Left lung (tissue), 10 donors: ENCODE measurements around the gene KLHL1. TPM values are rescaled to one million over a fixed set of nuclear protein-coding genes. Genes with fewer than 3 reads are reported as not detected.

ENCODE experiments used
- ATAC-seq: fragments of 200-7000 bp; cut with Tn5 transposase; one replicate; pipeline ENCODE4 v1.9.1; 2020; ENCODE audit warnings: moderate library complexity
- DNase-seq, 4 donors: peaks; one replicate each; pipeline ENCODE4 v3.0.0-alpha.2; 2013 to 2020
- H3K27ac ChIP-seq, 2 donors: fragments of 200-600 bp; sonication (generic) in 1 of 2; one replicate each; pipeline versions ENCODE4 v1.5.0 to v1.8.0; 2020 to 2021
- H3K27me3 ChIP-seq, 2 donors: fragments of 200-600 bp; sonication (generic) in 1 of 2; one replicate each; pipeline versions ENCODE4 v1.5.0 to v1.8.0; 2020 to 2021
- H3K36me3 ChIP-seq, 2 donors: fragments of 200-600 bp; sonication (generic) in 1 of 2; one replicate each; pipeline versions ENCODE4 v1.5.0 to v1.8.0; 2020 to 2021
- H3K4me1 ChIP-seq, 2 donors: fragments of 200-600 bp; one replicate each; pipeline ENCODE4 v1.8.0; 2021
- H3K4me3 ChIP-seq, 2 donors: fragments of 200-600 bp; sonication (generic) in 1 of 2; one replicate each; pipeline versions ENCODE4 v1.5.0 to v1.8.0; 2020 to 2021; ENCODE audit warnings: mild to moderate bottlenecking in 1 of 2
- H3K9me3 ChIP-seq, 2 donors: fragments of 200-600 bp; sonication (generic) in 1 of 2; one replicate each; pipeline versions ENCODE4 v1.5.0 to v1.8.0; 2020 to 2021
- intact Hi-C, 2 donors: fragments of 100-400 bp; cut with DNase I; formaldehyde crosslinking; loops; one replicate each; pipeline versions ENCODE4 v1.11.2 to v1.14.2; 2022
- polyA plus RNA-seq, 6 donors: library from polyadenylated mRNA; unstranded; fragments of 120-200 nt; gene quantifications; one replicate each; pipeline ENCODE4 v1.2.1, GENCODE V29; 2013; ENCODE audit not compliant: insufficient read length in 6 of 6
- total RNA-seq, 2 donors: library from RNA; stranded (reverse); fragmentation: NEBNext Ultra II Directional; extraction: Animal tissue kit (Norgen Biotek cat#: 25700); gene quantifications; one replicate each; pipeline ENCODE4 v1.2.1, GENCODE V29; 2021
- TF ChIP-seq, protein P1 (sequence below), 2 donors: fragments of 200-600 bp; sonication (generic) in 1 of 2; IDR thresholded peaks; one replicate each; pipeline versions ENCODE4 v1.5.0 to v1.8.0; 2021; ENCODE audit warnings: antibody characterized with exemption in 2 of 2
- donor health status: DM: no; HTN: yes; CAD: no.
- donor health status: DM: no; HTN: no; CAD: no.

KLHL1 gene
- total and polyA plus RNA-seq, 8 donors = 0.06 TPM; not detected in 4

DNA sequence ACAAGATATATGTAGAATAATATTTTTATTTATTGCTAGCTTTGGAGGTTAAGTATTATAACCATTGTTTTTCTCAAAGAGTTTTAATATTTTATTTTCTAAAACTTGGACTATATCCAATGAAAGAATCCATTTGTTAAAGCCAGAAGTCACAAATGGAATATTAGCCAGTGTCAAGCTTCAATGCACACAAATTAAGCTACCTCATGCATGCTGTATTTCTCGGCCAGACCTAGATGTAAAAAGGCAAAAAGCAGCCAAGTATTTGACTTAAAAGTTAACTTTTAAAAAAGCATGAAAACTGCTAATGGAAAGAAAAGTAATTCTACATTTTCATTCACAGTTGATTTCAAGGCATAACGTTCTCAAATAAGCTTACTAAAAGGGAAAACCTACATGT, 160.7 kb downstream of the KLHL1 start:
- Histone ChIP-seq H3K27ac (no peak overlapping the region), H3K4me1 (no peaks in the 10 kb centered on the region), H3K4me3 (no peak overlapping the region), H3K27me3 (no peaks in the 10 kb centered on the region), H3K9me3 (no peaks in the 10 kb centered on the region), H3K36me3 (no peaks in the 10 kb centered on the region)
- DNase-seq (no peak), ATAC-seq (no peak)
- TF ChIP-seq, protein P1, sequence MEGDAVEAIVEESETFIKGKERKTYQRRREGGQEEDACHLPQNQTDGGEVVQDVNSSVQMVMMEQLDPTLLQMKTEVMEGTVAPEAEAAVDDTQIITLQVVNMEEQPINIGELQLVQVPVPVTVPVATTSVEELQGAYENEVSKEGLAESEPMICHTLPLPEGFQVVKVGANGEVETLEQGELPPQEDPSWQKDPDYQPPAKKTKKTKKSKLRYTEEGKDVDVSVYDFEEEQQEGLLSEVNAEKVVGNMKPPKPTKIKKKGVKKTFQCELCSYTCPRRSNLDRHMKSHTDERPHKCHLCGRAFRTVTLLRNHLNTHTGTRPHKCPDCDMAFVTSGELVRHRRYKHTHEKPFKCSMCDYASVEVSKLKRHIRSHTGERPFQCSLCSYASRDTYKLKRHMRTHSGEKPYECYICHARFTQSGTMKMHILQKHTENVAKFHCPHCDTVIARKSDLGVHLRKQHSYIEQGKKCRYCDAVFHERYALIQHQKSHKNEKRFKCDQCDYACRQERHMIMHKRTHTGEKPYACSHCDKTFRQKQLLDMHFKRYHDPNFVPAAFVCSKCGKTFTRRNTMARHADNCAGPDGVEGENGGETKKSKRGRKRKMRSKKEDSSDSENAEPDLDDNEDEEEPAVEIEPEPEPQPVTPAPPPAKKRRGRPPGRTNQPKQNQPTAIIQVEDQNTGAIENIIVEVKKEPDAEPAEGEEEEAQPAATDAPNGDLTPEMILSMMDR (IDR thresholded peaks at IDR 0.05) = no peak
- intact Hi-C loops = no loop called here

DNA sequence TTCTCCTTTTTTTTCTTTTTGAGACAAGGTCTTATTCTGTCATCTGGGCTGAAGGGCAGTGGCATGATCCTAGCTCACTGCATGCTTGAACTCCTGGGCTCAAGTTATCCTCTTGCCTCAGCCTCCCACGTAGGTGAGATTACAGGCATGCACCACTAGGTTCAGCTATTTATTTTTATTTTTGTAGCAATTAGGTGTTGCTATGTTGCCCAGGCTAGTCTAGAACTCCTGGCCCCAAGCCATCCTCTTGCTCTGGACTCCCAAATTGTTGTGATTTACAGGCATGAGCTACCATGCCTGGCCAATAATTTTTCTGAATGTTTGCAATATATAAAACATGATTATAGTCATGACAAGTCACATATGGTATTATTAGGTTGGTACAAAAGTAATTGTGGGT, 161.7 kb downstream of the KLHL1 start:
- H3K9me3 ChIP-seq = no peaks in the 10 kb centered on the region
- H3K4me3 ChIP-seq = no peak overlapping the region
- ATAC-seq = no peak
- H3K36me3 ChIP-seq = no peaks in the 10 kb centered on the region
- DNase-seq = no peak
- H3K27ac ChIP-seq = no peak overlapping the region
- intact Hi-C loops = no loop called here
- H3K27me3 ChIP-seq = no peaks in the 10 kb centered on the region
- TF ChIP-seq, protein P1 (IDR thresholded peaks at IDR 0.05) = no peak
- H3K4me1 ChIP-seq = no peaks in the 10 kb centered on the region

DNA sequence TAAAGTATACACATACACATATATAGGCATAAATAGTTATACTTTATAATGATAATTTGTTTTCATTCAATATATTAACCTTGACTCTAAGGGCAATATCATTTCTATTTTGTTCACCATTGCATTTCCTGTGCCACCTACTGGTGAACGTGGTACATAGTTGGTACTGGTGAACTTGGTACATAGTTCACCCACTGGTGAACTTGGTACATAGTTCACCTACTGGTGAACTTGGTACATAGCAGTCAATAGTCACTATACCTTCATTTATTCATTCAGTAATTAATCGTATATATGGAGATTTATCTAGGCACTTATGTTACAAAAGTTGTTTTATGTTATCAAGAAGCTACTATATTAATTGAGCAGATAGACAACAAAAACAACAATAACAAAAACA, 173.2 kb downstream of the KLHL1 start:
- H3K27ac ChIP-seq = no peak overlapping the region
- no peaks in the 10 kb centered on the region for H3K27me3 ChIP-seq
- no peaks in the 10 kb centered on the region for H3K36me3 ChIP-seq
- H3K4me3 ChIP-seq = no peak overlapping the region
- no peaks in the 10 kb centered on the region for H3K4me1 ChIP-seq
- ATAC-seq = no peak
- no peaks in the 10 kb centered on the region for H3K9me3 ChIP-seq
- intact Hi-C loops = no loop called here
- DNase-seq = no peak
- TF ChIP-seq, protein P1 (IDR thresholded peaks at IDR 0.05) = no peak

DNA sequence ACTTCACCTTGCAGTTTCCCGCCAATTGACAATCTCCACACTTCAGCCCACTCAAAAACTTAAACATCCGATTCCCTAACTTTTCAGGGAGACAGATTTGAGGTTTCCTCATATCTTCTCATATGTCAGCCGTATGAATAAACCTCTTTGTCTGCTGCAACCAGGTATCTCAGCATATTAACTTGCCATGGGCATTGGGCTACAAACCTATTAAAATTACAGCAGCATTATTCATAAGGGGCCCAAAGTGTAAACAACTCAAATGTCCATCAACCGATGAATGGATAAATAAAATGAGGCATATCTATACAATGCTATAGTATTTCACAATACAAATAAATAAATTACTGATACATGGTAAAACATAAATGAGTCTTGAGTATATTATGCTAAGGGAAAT, 180.0 kb downstream of the KLHL1 start:
- intact Hi-C loops = no loop called here
- DNase-seq (no peak), ATAC-seq (no peak)
- Histone ChIP-seq H3K36me3 (no peaks in the 10 kb centered on the region), H3K27ac (no peak overlapping the region), H3K4me1 (no peaks in the 10 kb centered on the region), H3K4me3 (no peak overlapping the region), H3K27me3 (no peaks in the 10 kb centered on the region), H3K9me3 (peaks cover 0 to 16% of the 10 kb centered on the region in 2 donors)
- TF ChIP-seq, protein P1 (IDR thresholded peaks at IDR 0.05) = no peak

DNA sequence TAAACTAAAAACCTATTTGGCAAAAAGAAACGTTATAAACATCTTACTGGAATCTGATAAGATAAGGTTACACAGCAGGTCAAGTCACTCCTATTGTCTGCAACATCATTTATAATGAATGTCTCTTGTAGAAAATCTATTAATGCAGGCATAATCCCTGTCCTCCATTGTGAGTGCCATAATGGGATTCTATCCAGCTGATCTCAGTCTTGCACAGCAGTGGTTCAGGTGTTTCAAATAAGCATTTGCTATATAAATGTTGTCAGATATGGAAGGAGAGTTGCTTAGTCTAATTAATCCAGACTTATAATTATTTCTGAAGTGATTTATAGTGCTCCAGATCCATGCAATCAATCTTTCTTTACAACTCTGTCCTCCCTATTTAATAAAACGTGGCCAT, 187.1 kb downstream of the KLHL1 start:
- DNase-seq (no peak), ATAC-seq (no peak)
- Histone ChIP-seq H3K4me1 (no peaks in the 10 kb centered on the region), H3K9me3 (peaks cover 0 to 16% of the 10 kb centered on the region in 2 donors), H3K27ac (no peak overlapping the region), H3K4me3 (no peak overlapping the region), H3K27me3 (no peaks in the 10 kb centered on the region), H3K36me3 (no peaks in the 10 kb centered on the region)
- TF ChIP-seq, protein P1 (IDR thresholded peaks at IDR 0.05) = no peak
- intact Hi-C loops = no loop called here
